ENCODE data around the gene UGT2B7.
"Not testable (repeated sequence)": the region's sequence is repeated elsewhere in the genome, so short reads cannot be mapped to it uniquely, and the experiment has no call there.

The UGT2B7 gene

GRCh38 chr4:69089388-69089787 lies 6.9 kb upstream of the UGT2B7 start:
- DNase-seq, result no peak

GRCh38 chr4:69092190-69092589 lies 4.1 kb upstream of the UGT2B7 start:
- DNase-seq, result no peak

GRCh38 chr4:69092980-69093568 lies 3.2 kb upstream of the UGT2B7 start:
- no peak for DNase-seq

DNA sequence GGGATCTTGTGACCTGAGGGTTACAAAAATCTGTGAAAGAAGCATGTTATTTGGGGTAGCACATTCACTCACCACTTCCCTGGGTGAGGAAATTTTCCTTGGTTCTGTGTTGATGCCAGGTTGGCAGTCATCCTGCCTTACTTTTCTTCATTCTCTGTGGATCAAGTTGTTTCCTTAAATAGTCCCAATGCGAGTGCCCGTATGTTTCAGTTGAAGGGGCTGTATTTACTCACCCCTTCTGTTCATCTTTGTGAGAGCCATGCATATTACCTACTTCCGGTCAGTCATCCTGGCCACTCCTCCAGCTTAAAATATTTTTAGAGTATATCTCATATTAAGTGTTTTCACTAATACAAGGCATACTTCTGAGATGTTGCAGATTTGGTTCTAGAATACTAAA lies 2.6 kb upstream of the UGT2B7 start:
- DNase-seq, result no peak

DNA sequence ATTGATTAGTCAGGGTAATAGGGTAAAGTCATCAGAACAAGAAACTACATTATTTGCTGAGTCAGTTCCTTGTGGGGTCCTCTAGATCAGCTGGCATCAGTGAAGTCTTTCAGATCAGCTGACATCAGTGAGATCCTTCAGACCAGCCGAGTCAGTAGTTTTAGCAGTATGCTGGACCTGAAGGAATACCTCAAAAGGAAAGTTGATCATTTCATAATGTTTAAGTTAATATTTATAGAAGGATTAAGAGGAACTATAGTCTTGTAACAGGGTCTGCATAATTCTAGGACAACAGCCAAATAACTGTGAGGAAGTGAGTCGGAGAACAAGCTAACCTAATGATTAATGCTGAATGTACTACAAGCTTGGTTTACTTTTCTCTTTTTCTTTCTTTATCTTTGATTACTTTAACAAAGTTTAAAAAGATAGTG lies 958 bp upstream of the UGT2B7 start:
- no peak for DNase-seq

GRCh38 chr4:69096810-69097209 lies 536 bp downstream of the UGT2B7 start:
- DNase-seq, result no peak

DNA sequence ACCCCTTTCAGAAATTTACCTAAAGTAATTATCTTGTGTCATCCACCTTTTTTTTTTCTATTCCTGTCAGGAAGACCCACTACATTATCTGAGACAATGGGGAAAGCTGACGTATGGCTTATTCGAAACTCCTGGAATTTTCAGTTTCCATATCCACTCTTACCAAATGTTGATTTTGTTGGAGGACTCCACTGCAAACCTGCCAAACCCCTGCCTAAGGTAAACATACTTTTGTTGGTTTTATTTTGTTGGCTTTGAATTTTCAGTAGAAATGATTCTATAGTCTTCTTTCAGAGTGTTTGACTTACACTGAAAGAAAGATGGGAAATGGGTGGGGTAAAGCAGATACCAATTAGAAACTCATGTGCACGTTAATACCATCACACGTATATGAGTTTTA lies 2.2 kb downstream of the UGT2B7 start:
- peak; percentile 49 for DNase-seq

DNA sequence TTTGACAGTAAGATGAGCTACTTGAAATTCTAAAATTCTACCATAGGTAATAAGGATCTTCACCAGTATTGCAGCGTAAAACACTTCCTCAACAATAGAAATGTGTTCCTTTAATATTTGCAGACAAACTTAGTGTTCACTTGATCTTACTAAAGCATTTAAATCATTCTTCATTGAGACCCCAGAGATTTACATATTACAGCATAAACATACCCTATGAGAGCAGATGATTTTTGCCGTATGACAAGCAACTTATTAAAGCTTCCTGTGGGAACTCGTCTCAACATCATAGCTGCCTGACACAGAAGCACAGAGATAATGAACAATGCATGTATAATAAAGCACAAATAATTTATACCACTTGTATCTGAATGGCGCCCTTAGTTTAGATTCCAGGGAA lies 3.6 kb downstream of the UGT2B7 start:
- no peak for DNase-seq

- not testable (repeated sequence) for DNase-seq
Observed at GRCh38 chr4:69102668-69103067, 6.4 kb downstream of the UGT2B7 start.

- DNase-seq, result no peak
Observed at GRCh38 chr4:69104719-69105275, 8.5 kb downstream of the UGT2B7 start.

- DNase-seq, result not testable (repeated sequence)
Observed at GRCh38 chr4:69115151-69115850, 19.0 kb downstream of the UGT2B7 start.

GRCh38 chr4:69115851-69116213 lies 19.6 kb downstream of the UGT2B7 start:
- no peak for DNase-seq

- no peak for DNase-seq
Observed at GRCh38 chr4:69116645-69117321, 20.5 kb downstream of the UGT2B7 start.

DNA sequence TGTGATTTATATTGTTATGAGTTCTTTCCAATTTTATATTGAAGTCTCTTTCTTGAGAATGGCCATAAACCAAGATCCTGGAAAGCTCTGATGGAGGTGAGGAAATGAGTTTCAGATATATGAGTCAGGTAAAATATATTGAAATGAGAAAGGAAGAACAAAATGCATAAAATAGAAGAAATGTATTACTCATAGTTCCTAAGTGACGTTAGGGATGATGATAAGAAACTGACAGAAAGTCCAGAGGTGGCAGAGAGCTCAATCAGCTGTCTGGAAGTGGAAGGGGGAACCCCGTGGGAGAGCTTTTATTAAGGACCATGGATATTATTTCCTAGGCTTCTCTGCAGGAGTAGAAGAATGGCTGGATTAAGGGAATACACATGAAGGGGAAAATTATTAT lies 24.6 kb downstream of the UGT2B7 start:
- no peak for DNase-seq

DNA sequence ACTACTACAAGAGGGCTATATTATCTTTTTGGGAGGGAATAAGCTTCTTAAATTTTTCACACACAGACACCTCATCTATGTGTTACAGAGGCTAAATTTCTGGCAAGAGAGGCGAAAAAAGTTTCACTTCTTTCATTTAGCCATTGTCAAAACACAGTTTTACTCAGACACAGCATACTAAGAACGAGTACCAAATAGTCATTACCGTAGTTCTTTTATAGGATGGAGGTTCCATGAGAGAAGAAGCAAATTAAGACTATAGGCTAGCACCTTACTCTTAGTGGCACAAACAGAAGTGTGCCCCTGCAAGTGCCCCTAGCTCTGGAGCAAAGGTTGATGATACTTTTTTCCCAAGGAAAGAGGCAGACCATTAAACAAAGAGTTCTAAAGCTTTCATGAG lies 26.2 kb downstream of the UGT2B7 start:
- no peak for DNase-seq

GRCh38 chr4:69124941-69125340 lies 28.7 kb downstream of the UGT2B7 start:
- DNase-seq, result no peak

- DNase-seq, result no peak
Observed at GRCh38 chr4:69126024-69126423, 29.8 kb downstream of the UGT2B7 start.

GRCh38 chr4:69133993-69134392 lies 37.7 kb downstream of the UGT2B7 start:
- DNase-seq, result no peak

DNA sequence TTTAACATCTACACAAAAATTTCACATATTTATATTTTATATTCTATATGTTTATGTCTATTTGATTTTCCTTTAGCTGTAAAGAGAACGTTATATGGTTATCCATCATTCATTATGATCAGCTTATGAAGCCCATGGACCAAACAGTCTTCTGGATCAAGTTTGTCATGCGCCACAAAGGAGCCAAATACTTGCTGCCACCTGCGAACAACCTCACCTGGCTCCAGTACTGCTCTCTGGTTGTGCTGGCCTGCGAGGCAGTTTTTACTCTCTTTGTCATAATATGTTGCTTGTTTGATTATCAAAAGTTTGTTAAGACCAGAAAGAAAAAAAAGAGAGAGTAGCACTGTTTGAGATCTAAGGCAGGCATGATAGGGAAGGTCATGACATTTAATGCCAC lies 38.2 kb downstream of the UGT2B7 start:
- no peak for DNase-seq

DNA sequence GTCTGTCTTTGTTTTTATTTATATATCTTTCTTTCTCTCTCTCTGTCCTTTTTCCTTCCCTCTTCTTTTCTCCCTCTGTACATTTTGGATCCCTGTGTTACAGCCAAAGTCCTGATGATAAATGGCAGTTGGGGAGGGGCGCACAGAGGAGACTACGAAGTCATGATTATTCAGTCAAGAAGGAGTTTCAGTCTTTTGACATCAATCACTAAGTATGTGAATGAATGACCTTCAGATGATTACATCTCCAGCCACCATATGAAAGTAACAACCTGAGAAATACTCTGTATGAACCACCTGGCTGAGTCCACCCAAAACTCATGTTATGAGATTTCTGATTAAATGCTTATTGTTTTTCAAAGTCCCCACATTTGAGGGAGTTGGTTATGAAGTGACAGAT lies 45.0 kb downstream of the UGT2B7 start:
- DNase-seq, result no peak

DNA sequence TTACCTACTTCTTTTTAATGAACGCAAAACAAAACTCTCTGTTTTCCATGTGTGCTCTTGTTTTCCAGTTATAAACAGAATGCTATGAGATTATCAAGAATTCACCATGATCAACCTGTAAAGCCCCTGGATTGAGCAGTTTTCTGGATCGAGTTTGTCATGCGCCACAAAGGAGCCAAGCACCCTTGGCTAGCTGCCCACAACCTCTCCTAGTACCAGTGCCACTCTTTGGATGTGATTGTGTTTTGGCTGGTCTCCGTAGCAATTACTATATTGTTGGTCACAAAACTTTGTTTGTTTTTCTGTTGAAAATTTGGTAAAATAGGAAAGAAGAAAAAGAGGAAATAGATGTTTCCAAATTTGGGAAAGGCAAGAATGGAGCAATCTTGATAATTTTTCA lies 51.1 kb downstream of the UGT2B7 start:
- no peak for DNase-seq

GRCh38 chr4:69154021-69154420 lies 57.7 kb downstream of the UGT2B7 start:
- DNase-seq, result no peak

GRCh38 chr4:69156913-69157312 lies 60.6 kb downstream of the UGT2B7 start:
- DNase-seq, result no peak

Data from NCI-H774 (cell line).